Natural killer cell (primary cell): ENCODE measurements around the gene SELENOF. TPM values are rescaled to one million over a fixed set of nuclear protein-coding genes. Genes with fewer than 3 reads are reported as not detected.

ENCODE experiments used
- total RNA-seq, 4 donors: library from RNA; stranded (reverse); fragments of 120-200 nt in 1 of 4; gene quantifications; one replicate each; pipeline versions ENCODE4 v1.2.3 to v1.2.4, GENCODE V29; 2013 to 2022

Gene SELENOF
- total RNA-seq, 3 donors from 2014 or later (not counting 1 experiment from before 2014, with no cell fraction given) = 124 to 163 (median 137) TPM

Other genes starting within 250 kb of the SELENOF start
- gene SH3GLB1, start 209.6 kb downstream of the SELENOF start, total RNA-seq = 100 to 1,000 TPM in 2 of 3 donors, 10 to 100 TPM in 1; 98.1 to 114 (median 109) TPM
- gene HS2ST1, start 509 bp upstream of the SELENOF start, total RNA-seq = 10 to 100 TPM; 12.5 to 18.4 (median 14.3) TPM